Measurements from ENCODE around the gene GJC1. TPM values are rescaled to one million over a fixed set of nuclear protein-coding genes. Genes with fewer than 3 reads are reported as not detected.

Gene GJC1
- polyA plus RNA-seq, 2 of the 4 experiments (the other 2 are of a cell fraction) = 21.2 to 22.1 TPM

- Histone ChIP-seq H3K4me2 (no peak overlapping the region), H3K9me3 (no peaks in the 10 kb centered on the region), H3K27ac (no peak overlapping the region), H3K4me1 (peaks cover 8% of the 10 kb centered on the region; the same call in 2 of the 3 replicates), H3K4me3 (no peak overlapping the region)
- POLR2A ChIA-PET = no interaction called here
- WGBS (ENCODE audit: missing lambda C conversion rate) = 94% methylated on average over 10 of the region's 10 CpGs
- ATAC-seq = no peak; a peak in 1 of 6 replicates
- TF ChIP-seq FOSB (CRISPR knock-in tag; IDR thresholded peaks at IDR 0.05) = no peak
- no peak for TF ChIP-seq ZNF302 (CRISPR knock-in tag; IDR thresholded peaks at IDR 0.05)
- TF ChIP-seq EP300 (IDR thresholded peaks at IDR 0.05) = no peak
- TF ChIP-seq ZC3H11A (IDR thresholded peaks at IDR 0.05) = no peak
- TF ChIP-seq E2F6 (IDR thresholded peaks at IDR 0.05; ENCODE audit: borderline replicate concordance, low read depth) = no peak
- TF ChIP-seq CBX2 (IDR thresholded peaks at IDR 0.05; ENCODE audit: borderline replicate concordance, low read depth) = no peak
- no peak for TF ChIP-seq BHLHE40 (IDR thresholded peaks at IDR 0.05; ENCODE audit: low read depth, low read length)
- no peak for TF ChIP-seq CEBPB (IDR thresholded peaks at IDR 0.05)
- TF ChIP-seq ATOH8 (CRISPR knock-in tag; IDR thresholded peaks at IDR 0.05; ENCODE audit: low read depth) = no peak
- no peak for TF ChIP-seq RARB (CRISPR knock-in tag; IDR thresholded peaks at IDR 0.05)
- TF ChIP-seq MYC (IDR thresholded peaks at IDR 0.05; ENCODE audit: borderline replicate concordance, low read length) = no peak
- no peak for TF ChIP-seq POLR2AphosphoS2 (conservative IDR thresholded peaks at IDR 0.05; ENCODE audit: low read length)
- no peak for TF ChIP-seq PHF8 (IDR thresholded peaks at IDR 0.05; ENCODE audit: borderline replicate concordance, low read depth)
- TF ChIP-seq ELK1 (IDR thresholded peaks at IDR 0.05; ENCODE audit: low read depth, low read length) = no peak
- TF ChIP-seq KDM5A (IDR thresholded peaks at IDR 0.05) = no peak
- no peak for DNase-seq (ENCODE audit: low read depth in 1 of 2, low spot score in 1 of 2)
- CTCF ChIA-PET = interaction anchor here (0.8 to 4.5 kb wide), 5 partner anchors 26 to 78 kb away, joined by 3 to 26 read pairs (median 9); no protein-coding TSS in a partner anchor
- FAIRE-seq = peak; percentile 7
These were observed 25.6 kb downstream of the GJC1 start for GRCh38 chr17:44804302-44805089.

- CTCF ChIA-PET = interaction anchor here (0.7 to 4.5 kb wide), 6 partner anchors 9 to 220 kb away, joined by 3 to 26 read pairs (median 4); partner anchors contain the start of gene HIGD1B
These were observed 28.2 kb downstream of the GJC1 start for GRCh38 chr17:44801880-44802279.

More at GRCh38 chr17:44801880-44802279, 28.2 kb downstream of the GJC1 start:
- ATAC-seq (no peak), FAIRE-seq (no peak), DNase-seq (ENCODE audit: low read depth in 1 of 2, low spot score in 1 of 2) (no peak)
- Histone ChIP-seq H3K27ac (no peak overlapping the region), H3K4me1 (no peaks in the 10 kb centered on the region), H3K4me3 (no peak overlapping the region), H3K9me3 (no peaks in the 10 kb centered on the region), H3K4me2 (no peak overlapping the region)
- 96% methylated on average over 5 of the region's 5 CpGs for WGBS (ENCODE audit: missing lambda C conversion rate)
- TF ChIP-seq CTCF (IDR thresholded peaks at IDR 0.05) = no peak
- no peak for TF ChIP-seq NR3C1 (IDR thresholded peaks at IDR 0.05)
- no peak for TF ChIP-seq FOXS1 (CRISPR knock-in tag; IDR thresholded peaks at IDR 0.05)
- POLR2A ChIA-PET = no interaction called here
